Erythroblast (primary cell): ENCODE data around the gene SHISA8.

Source experiments
- GATA1 ChIP-seq: IDR thresholded peaks from 2 replicates; pipeline ENCODE4 v1.6.1; 2011; ENCODE audit warnings: low read depth, mild to moderate bottlenecking, control low read depth, low read length, moderate library complexity
- POLR2A ChIP-seq: IDR thresholded peaks from 2 replicates; pipeline ENCODE4 v1.6.1; 2011; ENCODE audit warnings: mild to moderate bottlenecking, low read length

DNA sequence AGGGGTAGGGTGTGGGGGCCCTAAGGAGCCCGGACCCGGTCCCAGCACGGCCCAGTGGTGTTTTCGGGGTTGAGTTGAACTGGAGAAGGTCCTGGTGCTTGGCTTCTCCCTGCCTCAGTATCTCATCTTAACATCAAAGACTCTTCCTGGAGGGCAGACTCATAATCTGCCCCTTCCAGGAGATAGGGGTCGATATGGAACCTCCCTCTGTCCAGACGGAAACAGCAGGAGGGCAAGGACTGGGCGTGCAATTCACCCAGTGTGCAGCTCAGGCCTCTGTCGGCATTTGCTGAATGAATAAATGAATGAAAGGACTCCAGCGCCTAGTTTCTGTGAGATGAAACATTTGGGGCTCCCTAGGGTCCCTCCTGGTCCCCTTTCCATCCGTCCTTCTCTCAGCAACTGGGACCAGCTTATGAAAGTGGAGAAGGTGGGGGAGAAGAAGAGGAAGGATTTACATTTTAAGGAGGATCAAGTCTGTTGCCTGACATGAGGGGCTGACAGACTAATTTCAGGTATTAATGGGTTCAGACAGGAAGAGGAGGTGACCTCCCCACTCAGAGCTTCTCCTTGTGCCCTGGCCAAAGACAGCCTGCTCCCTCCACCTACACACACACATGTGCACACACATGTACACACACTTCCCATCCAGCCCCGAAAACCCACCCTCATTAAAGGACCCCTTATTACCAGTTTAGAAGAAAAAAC lies 1.1 kb upstream of the SHISA8 start:
- TF ChIP-seq POLR2A (no peak), GATA1 (no peak)
